ENCODE measurements around the gene CDK12.
"Not testable (repeated sequence)": the region's sequence is repeated elsewhere in the genome, so short reads cannot be mapped to it uniquely, and the experiment has no call there.

Gene CDK12

GRCh38 chr17:39483506-39483905 lies 22.2 kb downstream of the CDK12 start:
- no peaks in the 10 kb centered on the region for H3K27me3 ChIP-seq (ENCODE audit: insufficient read depth, insufficient read length)
- H3K9ac ChIP-seq (ENCODE audit: insufficient read length, low read depth), result no peak overlapping the region
- H3K4me1 ChIP-seq (ENCODE audit: insufficient read depth, insufficient read length), result no peaks in the 10 kb centered on the region
- H3K4me3 ChIP-seq (ENCODE audit: insufficient read length, low read depth), result no peak overlapping the region
- peaks cover 38% of the 10 kb centered on the region for H3K36me3 ChIP-seq (ENCODE audit: insufficient read depth, insufficient read length, low read length)
- DNase-seq (ENCODE audit: low read depth, low spot score), result no peak
- TF ChIP-seq YY1 (IDR thresholded peaks at IDR 0.05; ENCODE audit: insufficient read depth, insufficient read length) (no peak), ZNF274 (IDR thresholded peaks at IDR 0.05; ENCODE audit: low read depth, low read length) (no peak), SUZ12 (IDR thresholded peaks at IDR 0.05; ENCODE audit: extremely low read depth, insufficient read depth, insufficient read length) (no peak)
- H3K9me3 ChIP-seq (ENCODE audit: insufficient read depth, low read length), result no peaks in the 10 kb centered on the region

- Histone ChIP-seq H3K9me3 (ENCODE audit: insufficient read depth, low read length) (no peaks in the 10 kb centered on the region), H3K27me3 (ENCODE audit: insufficient read depth, insufficient read length) (no peaks in the 10 kb centered on the region), H3K36me3 (ENCODE audit: insufficient read depth, insufficient read length, low read length) (peaks cover 37% of the 10 kb centered on the region), H3K9ac (ENCODE audit: insufficient read length, low read depth) (no peak overlapping the region), H3K4me1 (ENCODE audit: insufficient read depth, insufficient read length) (no peaks in the 10 kb centered on the region), H3K4me3 (ENCODE audit: insufficient read length, low read depth) (no peak overlapping the region)
- DNase-seq (ENCODE audit: low read depth, low spot score), result no peak
- TF ChIP-seq YY1 (IDR thresholded peaks at IDR 0.05; ENCODE audit: insufficient read depth, insufficient read length) (no peak), ZNF274 (IDR thresholded peaks at IDR 0.05; ENCODE audit: low read depth, low read length) (no peak), SUZ12 (IDR thresholded peaks at IDR 0.05; ENCODE audit: extremely low read depth, insufficient read depth, insufficient read length) (no peak)
Measured at GRCh38 chr17:39484178-39484577, 22.9 kb downstream of the CDK12 start.

- H3K36me3 ChIP-seq (ENCODE audit: insufficient read depth, insufficient read length, low read length), result peaks cover 43% of the 10 kb centered on the region
- H3K4me3 ChIP-seq (ENCODE audit: insufficient read length, low read depth), result no peak overlapping the region
- H3K27me3 ChIP-seq (ENCODE audit: insufficient read depth, insufficient read length), result no peaks in the 10 kb centered on the region
- H3K9me3 ChIP-seq (ENCODE audit: insufficient read depth, low read length), result no peaks in the 10 kb centered on the region
- H3K4me1 ChIP-seq (ENCODE audit: insufficient read depth, insufficient read length), result no peaks in the 10 kb centered on the region
- TF ChIP-seq SUZ12 (IDR thresholded peaks at IDR 0.05; ENCODE audit: extremely low read depth, insufficient read depth, insufficient read length) (no peak), YY1 (IDR thresholded peaks at IDR 0.05; ENCODE audit: insufficient read depth, insufficient read length) (no peak), ZNF274 (IDR thresholded peaks at IDR 0.05; ENCODE audit: low read depth, low read length) (no peak)
- DNase-seq (ENCODE audit: low read depth, low spot score), result no peak
- H3K9ac ChIP-seq (ENCODE audit: insufficient read length, low read depth), result no peak overlapping the region
Measured at GRCh38 chr17:39485555-39485954, 24.3 kb downstream of the CDK12 start.

- no peak for DNase-seq (ENCODE audit: low read depth, low spot score)
- Histone ChIP-seq H3K9me3 (ENCODE audit: insufficient read depth, low read length) (no peaks in the 10 kb centered on the region), H3K4me3 (ENCODE audit: insufficient read length, low read depth) (no peak overlapping the region), H3K4me1 (ENCODE audit: insufficient read depth, insufficient read length) (no peaks in the 10 kb centered on the region), H3K36me3 (ENCODE audit: insufficient read depth, insufficient read length, low read length) (peaks cover 48% of the 10 kb centered on the region), H3K9ac (ENCODE audit: insufficient read length, low read depth) (no peak overlapping the region), H3K27me3 (ENCODE audit: insufficient read depth, insufficient read length) (no peaks in the 10 kb centered on the region)
- TF ChIP-seq YY1 (IDR thresholded peaks at IDR 0.05; ENCODE audit: insufficient read depth, insufficient read length), result no peak
- TF ChIP-seq ZNF274 (IDR thresholded peaks at IDR 0.05; ENCODE audit: low read depth, low read length), result no peak
- TF ChIP-seq SUZ12 (IDR thresholded peaks at IDR 0.05; ENCODE audit: extremely low read depth, insufficient read depth, insufficient read length), result no peak
Measured at GRCh38 chr17:39486242-39486641, 25.0 kb downstream of the CDK12 start.

GRCh38 chr17:39487490-39487889 lies 26.2 kb downstream of the CDK12 start:
- not testable (repeated sequence) for H3K4me1 ChIP-seq (ENCODE audit: insufficient read depth, insufficient read length); H3K9ac ChIP-seq (ENCODE audit: insufficient read length, low read depth); H3K9me3 ChIP-seq (ENCODE audit: insufficient read depth, low read length); DNase-seq (ENCODE audit: low read depth, low spot score); H3K4me3 ChIP-seq (ENCODE audit: insufficient read length, low read depth); H3K27me3 ChIP-seq (ENCODE audit: insufficient read depth, insufficient read length)
- peaks cover 54% of the 10 kb centered on the region for H3K36me3 ChIP-seq (ENCODE audit: insufficient read depth, insufficient read length, low read length)

GRCh38 chr17:39487946-39488345 lies 26.7 kb downstream of the CDK12 start:
- TF ChIP-seq SUZ12 (IDR thresholded peaks at IDR 0.05; ENCODE audit: extremely low read depth, insufficient read depth, insufficient read length), result no peak
- no peak for TF ChIP-seq YY1 (IDR thresholded peaks at IDR 0.05; ENCODE audit: insufficient read depth, insufficient read length)
- no peak for TF ChIP-seq ZNF274 (IDR thresholded peaks at IDR 0.05; ENCODE audit: low read depth, low read length)
- H3K36me3 ChIP-seq (ENCODE audit: insufficient read depth, insufficient read length, low read length), result peaks cover 56% of the 10 kb centered on the region
- no peak for DNase-seq (ENCODE audit: low read depth, low spot score)

GRCh38 chr17:39496921-39497320 lies 35.6 kb downstream of the CDK12 start:
- peaks cover 86% of the 10 kb centered on the region for H3K36me3 ChIP-seq (ENCODE audit: insufficient read depth, insufficient read length, low read length)
- not testable (repeated sequence) for H3K27me3 ChIP-seq (ENCODE audit: insufficient read depth, insufficient read length); H3K9me3 ChIP-seq (ENCODE audit: insufficient read depth, low read length); DNase-seq (ENCODE audit: low read depth, low spot score); H3K9ac ChIP-seq (ENCODE audit: insufficient read length, low read depth); H3K4me3 ChIP-seq (ENCODE audit: insufficient read length, low read depth); H3K4me1 ChIP-seq (ENCODE audit: insufficient read depth, insufficient read length)

More at GRCh38 chr17:39487946-39488345, 26.7 kb downstream of the CDK12 start:
- Histone ChIP-seq H3K9ac (ENCODE audit: insufficient read length, low read depth) (no peak overlapping the region), H3K4me1 (ENCODE audit: insufficient read depth, insufficient read length) (no peaks in the 10 kb centered on the region), H3K27me3 (ENCODE audit: insufficient read depth, insufficient read length) (no peaks in the 10 kb centered on the region), H3K4me3 (ENCODE audit: insufficient read length, low read depth) (no peak overlapping the region), H3K9me3 (ENCODE audit: insufficient read depth, low read length) (no peaks in the 10 kb centered on the region)

- peaks cover 77% of the 10 kb centered on the region for H3K36me3 ChIP-seq (ENCODE audit: insufficient read depth, insufficient read length, low read length)
- H3K9ac ChIP-seq (ENCODE audit: insufficient read length, low read depth), result no peak overlapping the region
- no peak for DNase-seq (ENCODE audit: low read depth, low spot score)
- H3K9me3 ChIP-seq (ENCODE audit: insufficient read depth, low read length), result no peaks in the 10 kb centered on the region
- no peak overlapping the region for H3K4me3 ChIP-seq (ENCODE audit: insufficient read length, low read depth)
- TF ChIP-seq SUZ12 (IDR thresholded peaks at IDR 0.05; ENCODE audit: extremely low read depth, insufficient read depth, insufficient read length) (no peak), YY1 (IDR thresholded peaks at IDR 0.05; ENCODE audit: insufficient read depth, insufficient read length) (no peak), ZNF274 (IDR thresholded peaks at IDR 0.05; ENCODE audit: low read depth, low read length) (no peak)
- H3K27me3 ChIP-seq (ENCODE audit: insufficient read depth, insufficient read length), result no peaks in the 10 kb centered on the region
- no peaks in the 10 kb centered on the region for H3K4me1 ChIP-seq (ENCODE audit: insufficient read depth, insufficient read length)
Measured at GRCh38 chr17:39507511-39507910, 46.2 kb downstream of the CDK12 start.

Data from NT2/D1 (cell line).